Endodermal cell (in vitro differentiated cells): ENCODE measurements around the gene LOXL1. TPM values are rescaled to one million over a fixed set of nuclear protein-coding genes. Genes with fewer than 3 reads are reported as not detected.
A peak's percentile ranks its signal among the peaks of the same experiment; 100 is the strongest.

Experiments
- DNase-seq: peaks from one replicate; pipeline ENCODE4 v3.0.0-alpha.2; 2017
- H3K27ac ChIP-seq: 2 replicates; pipeline ENCODE4 v1.5.1; 2013; ENCODE audit warnings: mild to moderate bottlenecking, low read depth, low read length, moderate library complexity
- H3K27me3 ChIP-seq: 2 replicates; pipeline ENCODE4 v1.6.1; 2013; ENCODE audit warnings: mild to moderate bottlenecking, low read length, moderate library complexity; ENCODE audit not compliant: insufficient read depth, control insufficient read depth, poor library complexity, severe bottlenecking
- H3K36me3 ChIP-seq: 2 replicates; pipeline ENCODE4 v1.7.0; 2013; ENCODE audit warnings: mild to moderate bottlenecking, low read length, moderate library complexity; ENCODE audit not compliant: control insufficient read depth, insufficient read depth
- H3K4me1 ChIP-seq: one replicate; pipeline ENCODE4 v1.7.0; 2013; ENCODE audit warnings: low read length; ENCODE audit not compliant: control insufficient read depth, insufficient read depth
- H3K4me3 ChIP-seq: 2 replicates; pipeline ENCODE4 v1.5.1; 2013; ENCODE audit warnings: mild to moderate bottlenecking, low read length, moderate library complexity
- H3K9ac ChIP-seq: 2 replicates; pipeline ENCODE4 v1.6.1; 2013; ENCODE audit warnings: mild to moderate bottlenecking, low read length, moderate library complexity; ENCODE audit not compliant: poor library complexity, severe bottlenecking; ENCODE audit errors: extremely low read depth
- H3K9me3 ChIP-seq: 2 replicates; pipeline ENCODE4 v1.6.1; 2013; ENCODE audit warnings: mild to moderate bottlenecking, low read length, moderate library complexity; ENCODE audit not compliant: control insufficient read depth
- H3K27ac Mint-ChIP-seq: 2 replicates; pipeline ENCODE4 v1.8.0; 2020; ENCODE audit warnings: mixed read lengths
- H3K27me3 Mint-ChIP-seq: 2 replicates; pipeline ENCODE4 v1.8.0; 2021; ENCODE audit warnings: mild to moderate bottlenecking, mixed read lengths; ENCODE audit not compliant: insufficient read depth
- H3K36me3 Mint-ChIP-seq: 2 replicates; pipeline ENCODE4 v1.8.0; 2020; ENCODE audit warnings: low read depth, mixed read lengths
- H3K4me1 Mint-ChIP-seq: 2 replicates; pipeline ENCODE4 v1.8.0; 2020; ENCODE audit warnings: mixed read lengths
- H3K4me3 Mint-ChIP-seq: 2 replicates; pipeline ENCODE4 v1.8.0; 2020; ENCODE audit warnings: mild to moderate bottlenecking, moderate library complexity, mixed read lengths
- H3K9me3 Mint-ChIP-seq: 2 replicates; pipeline ENCODE4 v1.8.0; 2020; ENCODE audit warnings: mild to moderate bottlenecking, mixed read lengths
- WGBS, 2 experiments: methylation state at CpG; one replicate each; pipeline versions ENCODE4 v1.1.5 to v1.1.7; 2013; ENCODE audit warnings: missing lambda C conversion rate in 2 of 2, mixed read lengths in 1 of 2; ENCODE audit not compliant: insufficient coverage in 1 of 2, insufficient read length in 1 of 2; 5-methylcytosine and 5-hydroxymethylcytosine counted together
- total RNA-seq, 2 donors: library from RNA; stranded (reverse); fragmentation: NEBNext Ultra II Directional in 1 of 2; extraction: Animal tissue kit (Norgen Biotek cat#: 25700) in 1 of 2; gene quantifications; 2 replicates in 1 of 2; 3 replicates in 1 of 2; pipeline ENCODE4 v1.2.1, GENCODE V29; 2021
- TF ChIP-seq, protein P1 (sequence below): fragments of 200-600 bp; sonication (generic); conservative IDR thresholded peaks from 2 replicates; pipeline ENCODE4 v1.5.0; 2021; ENCODE audit warnings: antibody characterized with exemption, mild to moderate bottlenecking

LOXL1 gene
- total RNA-seq, 2 donors from 2014 or later, result 21.3 to 31.8 TPM

DNA sequence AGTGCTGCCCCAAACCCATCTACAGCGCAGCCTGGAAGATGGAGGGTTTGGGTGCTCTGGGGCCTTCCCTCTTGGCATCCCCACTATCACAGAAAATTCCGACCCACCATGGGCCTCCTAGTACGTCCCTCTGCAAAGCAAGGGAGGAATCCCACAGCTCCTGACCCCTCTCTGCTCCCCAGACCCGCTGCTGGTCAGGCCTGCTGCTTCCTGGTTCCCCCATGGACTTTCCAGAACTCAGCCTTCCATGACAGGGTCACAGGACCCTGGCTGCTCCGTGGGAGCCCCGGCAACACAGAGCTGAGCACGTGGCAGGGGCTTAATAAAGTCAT, 3.1 kb upstream of the LOXL1 start:
- no peak overlapping the region for H3K4me3 ChIP-seq

DNA sequence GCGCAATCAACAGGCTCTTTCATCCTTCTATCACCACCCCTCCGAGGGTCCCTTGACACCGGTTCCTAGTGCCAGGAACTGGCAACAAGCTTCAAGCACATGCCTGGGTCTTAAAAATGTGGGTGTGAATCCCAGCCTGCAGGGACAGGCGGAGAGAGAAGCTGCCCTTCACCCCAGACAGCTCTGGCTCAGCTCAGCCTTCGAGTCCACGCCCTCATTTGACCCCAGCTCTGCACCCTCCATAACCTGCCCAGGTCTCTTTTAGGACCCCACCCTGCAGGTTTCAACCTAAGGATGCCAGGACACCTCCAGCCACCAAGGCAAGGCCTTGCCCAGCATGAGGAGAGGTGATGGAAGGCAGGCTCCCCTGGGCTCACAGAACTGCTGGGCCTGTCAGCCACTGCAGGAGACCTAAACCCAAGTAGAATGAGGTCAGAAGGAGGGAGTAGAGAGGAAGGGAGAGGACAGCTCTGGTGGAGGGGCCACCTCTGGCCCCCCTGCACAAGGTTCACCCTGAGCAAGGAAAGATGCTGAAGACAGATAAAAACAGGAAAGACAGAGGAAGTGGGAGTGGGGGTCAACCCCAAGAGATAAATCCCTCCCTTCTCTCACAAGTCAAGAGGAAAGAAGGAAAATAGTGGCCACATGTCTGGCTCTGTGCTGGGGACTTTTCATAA, 2.6 kb upstream of the LOXL1 start:
- 76 to 80% methylated on average over 6 of the region's 6 CpGs for WGBS, 2 experiments
- Histone ChIP-seq H3K9ac (no peak overlapping the region), H3K4me3 (no peak overlapping the region), H3K9me3 (peaks cover 4% of the 10 kb centered on the region), H3K36me3 (peaks cover 4% of the 10 kb centered on the region), H3K4me1 (peaks cover 32% of the 10 kb centered on the region), H3K27ac (no peak overlapping the region), H3K27me3 (no peaks in the 10 kb centered on the region)
- Mint-ChIP-seq H3K9me3 (no peaks in the 10 kb centered on the region), H3K4me1 (peaks cover 43% of the 10 kb centered on the region), H3K36me3 (peaks cover 4% of the 10 kb centered on the region), H3K27ac (no peak overlapping the region), H3K27me3 (peaks cover 9% of the 10 kb centered on the region), H3K4me3 (no peak overlapping the region)
- TF ChIP-seq, protein P1, sequence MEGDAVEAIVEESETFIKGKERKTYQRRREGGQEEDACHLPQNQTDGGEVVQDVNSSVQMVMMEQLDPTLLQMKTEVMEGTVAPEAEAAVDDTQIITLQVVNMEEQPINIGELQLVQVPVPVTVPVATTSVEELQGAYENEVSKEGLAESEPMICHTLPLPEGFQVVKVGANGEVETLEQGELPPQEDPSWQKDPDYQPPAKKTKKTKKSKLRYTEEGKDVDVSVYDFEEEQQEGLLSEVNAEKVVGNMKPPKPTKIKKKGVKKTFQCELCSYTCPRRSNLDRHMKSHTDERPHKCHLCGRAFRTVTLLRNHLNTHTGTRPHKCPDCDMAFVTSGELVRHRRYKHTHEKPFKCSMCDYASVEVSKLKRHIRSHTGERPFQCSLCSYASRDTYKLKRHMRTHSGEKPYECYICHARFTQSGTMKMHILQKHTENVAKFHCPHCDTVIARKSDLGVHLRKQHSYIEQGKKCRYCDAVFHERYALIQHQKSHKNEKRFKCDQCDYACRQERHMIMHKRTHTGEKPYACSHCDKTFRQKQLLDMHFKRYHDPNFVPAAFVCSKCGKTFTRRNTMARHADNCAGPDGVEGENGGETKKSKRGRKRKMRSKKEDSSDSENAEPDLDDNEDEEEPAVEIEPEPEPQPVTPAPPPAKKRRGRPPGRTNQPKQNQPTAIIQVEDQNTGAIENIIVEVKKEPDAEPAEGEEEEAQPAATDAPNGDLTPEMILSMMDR, result no peak
- no peak for DNase-seq

More for the DNA sequence above, 3.1 kb upstream of the LOXL1 start:
- Mint-ChIP-seq H3K27ac (no peak overlapping the region), H3K9me3 (peaks cover under 1% of the 10 kb centered on the region), H3K4me1 (peaks cover 40% of the 10 kb centered on the region), H3K36me3 (peaks cover 9% of the 10 kb centered on the region), H3K27me3 (peaks cover 6% of the 10 kb centered on the region), H3K4me3 (no peak overlapping the region)
- no peak overlapping the region for H3K9ac ChIP-seq
- 53 to 57% methylated on average over 5 to 7 of the region's 7 CpGs for WGBS, 2 experiments
- DNase-seq, result peak; percentile 61
- H3K4me1 ChIP-seq, result peaks cover 32% of the 10 kb centered on the region
- H3K9me3 ChIP-seq, result peaks cover 8% of the 10 kb centered on the region
- TF ChIP-seq, protein P1, result no peak
- peaks cover 4% of the 10 kb centered on the region for H3K36me3 ChIP-seq
- no peaks in the 10 kb centered on the region for H3K27me3 ChIP-seq
- no peak overlapping the region for H3K27ac ChIP-seq

DNA sequence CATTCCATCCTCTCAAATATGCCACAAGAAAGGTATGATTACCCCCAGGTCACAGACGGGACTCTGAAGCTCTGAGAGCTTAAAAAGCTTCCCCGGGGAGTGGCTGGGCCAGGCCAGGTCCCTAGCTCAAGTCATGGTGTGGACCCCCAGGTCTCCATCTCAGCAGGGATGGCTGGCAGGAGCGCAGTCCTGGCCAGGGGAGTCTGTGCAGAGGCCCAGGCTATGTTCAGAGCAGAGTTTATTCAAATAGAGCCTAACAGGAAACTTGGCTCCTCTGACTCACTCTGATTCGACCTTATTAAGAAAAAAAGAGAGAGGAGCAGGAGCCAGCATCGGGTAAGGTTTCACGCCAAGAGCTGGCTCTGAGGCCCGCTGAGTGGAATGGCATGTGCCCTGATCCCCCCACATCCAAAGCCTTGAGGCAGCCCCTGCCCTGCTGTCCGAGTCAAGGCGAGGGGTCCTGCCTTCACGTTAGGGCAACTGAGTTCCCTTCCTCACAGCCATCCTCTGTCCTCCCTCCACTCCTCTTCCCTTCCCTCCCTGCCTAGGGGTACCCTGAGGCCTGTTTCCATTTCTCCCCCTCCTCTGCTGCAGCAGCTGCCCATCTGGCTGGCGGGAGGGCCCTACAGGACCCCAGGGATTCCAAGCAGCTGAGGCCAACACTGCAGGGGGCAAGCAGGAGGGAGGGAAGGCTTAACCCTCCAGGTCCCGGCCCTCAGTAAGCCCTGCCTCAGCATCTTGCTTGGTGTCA, 1.9 kb upstream of the LOXL1 start:
- Mint-ChIP-seq H3K36me3 (no peaks in the 10 kb centered on the region), H3K27ac (no peak overlapping the region), H3K9me3 (no peaks in the 10 kb centered on the region), H3K4me3 (no peak overlapping the region), H3K4me1 (peaks cover 47% of the 10 kb centered on the region), H3K27me3 (peaks cover 14% of the 10 kb centered on the region)
- TF ChIP-seq, protein P1, result no peak
- Histone ChIP-seq H3K4me1 (peaks cover 32% of the 10 kb centered on the region), H3K27me3 (no peaks in the 10 kb centered on the region), H3K36me3 (no peaks in the 10 kb centered on the region), H3K4me3 (no peak overlapping the region), H3K27ac (peak overlapping the region; percentile 8), H3K9me3 (no peaks in the 10 kb centered on the region), H3K9ac (no peak overlapping the region)
- peak; percentile 68 for DNase-seq
- 48 to 57% methylated on average over 5 to 12 of the region's 12 CpGs for WGBS, 2 experiments
